Measurements from ENCODE around the gene PPIP5K2.

DNA sequence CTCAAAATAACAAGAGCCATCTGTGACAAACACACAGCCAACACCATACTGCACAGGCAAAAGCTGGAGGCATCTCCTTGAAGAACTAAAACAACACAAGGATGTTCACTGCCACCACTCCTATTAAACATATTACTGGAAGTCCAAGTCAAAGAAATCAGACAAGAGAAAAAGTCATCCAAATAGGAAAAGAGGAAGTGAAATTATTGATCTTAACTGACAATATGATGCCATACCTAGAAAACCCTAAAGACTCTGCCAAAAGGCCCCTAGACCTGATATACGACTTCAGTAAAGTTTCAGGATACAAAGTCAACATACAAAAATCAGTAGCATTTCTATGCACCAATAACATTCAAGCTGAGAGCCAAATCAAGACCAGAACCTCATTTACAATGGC, 108.5 kb downstream of the PPIP5K2 start:
- TF ChIP-seq, protein P1, sequence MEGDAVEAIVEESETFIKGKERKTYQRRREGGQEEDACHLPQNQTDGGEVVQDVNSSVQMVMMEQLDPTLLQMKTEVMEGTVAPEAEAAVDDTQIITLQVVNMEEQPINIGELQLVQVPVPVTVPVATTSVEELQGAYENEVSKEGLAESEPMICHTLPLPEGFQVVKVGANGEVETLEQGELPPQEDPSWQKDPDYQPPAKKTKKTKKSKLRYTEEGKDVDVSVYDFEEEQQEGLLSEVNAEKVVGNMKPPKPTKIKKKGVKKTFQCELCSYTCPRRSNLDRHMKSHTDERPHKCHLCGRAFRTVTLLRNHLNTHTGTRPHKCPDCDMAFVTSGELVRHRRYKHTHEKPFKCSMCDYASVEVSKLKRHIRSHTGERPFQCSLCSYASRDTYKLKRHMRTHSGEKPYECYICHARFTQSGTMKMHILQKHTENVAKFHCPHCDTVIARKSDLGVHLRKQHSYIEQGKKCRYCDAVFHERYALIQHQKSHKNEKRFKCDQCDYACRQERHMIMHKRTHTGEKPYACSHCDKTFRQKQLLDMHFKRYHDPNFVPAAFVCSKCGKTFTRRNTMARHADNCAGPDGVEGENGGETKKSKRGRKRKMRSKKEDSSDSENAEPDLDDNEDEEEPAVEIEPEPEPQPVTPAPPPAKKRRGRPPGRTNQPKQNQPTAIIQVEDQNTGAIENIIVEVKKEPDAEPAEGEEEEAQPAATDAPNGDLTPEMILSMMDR (IDR thresholded peaks at IDR 0.05) = no peak
- TF ChIP-seq POLR2A (IDR thresholded peaks at IDR 0.05) = no peak
- no peak for TF ChIP-seq POLR2AphosphoS5 (IDR thresholded peaks at IDR 0.05)
